WTC11 (cell line): ENCODE results near the gene KIF12.

ENCODE experiments used
- CBFB ChIP-seq: sonication (generic); formaldehyde crosslinking; IDR thresholded peaks from 2 replicates; pipeline ENCODE4 v1.8.1; 2022; ENCODE audit warnings: mild to moderate bottlenecking, low read depth, missing genetic modification reagents
- CTCF ChIP-seq: fragments of 200-600 bp; IDR thresholded peaks from 2 replicates; pipeline ENCODE4 v1.8.0; 2022; ENCODE audit warnings: antibody characterized with exemption
- GABPB1 ChIP-seq: sonication (generic); formaldehyde crosslinking; IDR thresholded peaks from 2 replicates; pipeline ENCODE4 v1.8.1; 2023; ENCODE audit warnings: mild to moderate bottlenecking, missing genetic modification reagents
- USF1 ChIP-seq: sonication (generic); formaldehyde crosslinking; IDR thresholded peaks from 2 replicates; pipeline ENCODE4 v1.8.0; 2022; ENCODE audit warnings: mild to moderate bottlenecking, missing genetic modification reagents
- ZNF121 ChIP-seq: sonication (generic); formaldehyde crosslinking; IDR thresholded peaks from 2 replicates; pipeline ENCODE4 v1.8.0; 2023; ENCODE audit warnings: missing genetic modification reagents

GRCh38 chr9:114049441-114050225 is 49.5 kb downstream of the KIF12 start:
- TF ChIP-seq USF1: no peak
- TF ChIP-seq CTCF: no peak
- TF ChIP-seq GABPB1 (CRISPR knock-in tag): no peak
- no peak for TF ChIP-seq ZNF121 (CRISPR knock-in tag)
- TF ChIP-seq CBFB (CRISPR knock-in tag): no peak
